ENCODE data around the gene CDK5RAP2. TPM values are rescaled to one million over a fixed set of nuclear protein-coding genes. Genes with fewer than 3 reads are reported as not detected.

Gene CDK5RAP2
- total RNA-seq, 1 experiment from 2014 or later = 56.4 TPM

DNA sequence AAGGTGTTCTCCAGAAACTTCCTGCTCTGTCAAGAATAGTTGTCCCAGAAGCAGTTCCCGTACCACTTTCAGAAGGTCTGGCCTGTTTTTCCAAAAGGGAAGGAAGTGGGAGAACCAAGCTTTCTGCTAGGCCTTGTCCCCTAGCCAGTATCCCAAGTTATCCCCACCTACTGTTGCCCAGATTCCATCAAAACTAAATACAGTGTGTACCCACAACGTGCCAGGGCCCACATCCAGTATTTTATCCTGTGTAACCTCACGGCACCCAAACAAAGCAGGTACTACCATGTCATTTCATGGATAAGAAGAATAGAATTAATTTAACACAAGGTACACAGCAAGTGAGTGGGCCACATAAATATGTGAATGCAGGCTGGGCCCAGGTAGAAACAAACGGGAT is 126.2 kb downstream of the CDK5RAP2 start:
- Histone ChIP-seq H2AK5ac (ENCODE audit: insufficient read length, low read length) (no peak overlapping the region), H3K23ac (ENCODE audit: insufficient read length, low read depth, low read length) (no peak overlapping the region), H2BK120ac (ENCODE audit: low read depth, low read length, poor library complexity, severe bottlenecking) (no peak overlapping the region), H3K56ac (ENCODE audit: insufficient read length, low read depth, low read length) (no peak overlapping the region), H2BK20ac (ENCODE audit: low read depth, low read length, poor library complexity, severe bottlenecking) (no peak overlapping the region), H3K4me2 (ENCODE audit: insufficient read depth, insufficient read length, low read length) (no peak overlapping the region), H3K14ac (ENCODE audit: insufficient read depth, low read length) (no peak overlapping the region), H2AFZ (ENCODE audit: low read length) (no peak overlapping the region), H4K20me1 (ENCODE audit: control insufficient read depth, insufficient read depth, insufficient read length) (no peaks in the 10 kb centered on the region), H2BK15ac (ENCODE audit: low read depth, low read length) (no peak overlapping the region), H3K18ac (ENCODE audit: insufficient read length, low read depth, low read length) (no peak overlapping the region), H2BK5ac (ENCODE audit: insufficient read length, low read length) (no peak overlapping the region), H3K27me3 (ENCODE audit: insufficient read depth, low read length) (no peaks in the 10 kb centered on the region), H4K8ac (replicated peaks; ENCODE audit: insufficient read length, low read depth, low read length) (no peak overlapping the region), H3K23me2 (ENCODE audit: insufficient read length, low read depth, low read length, poor library complexity, severe bottlenecking) (no peaks in the 10 kb centered on the region), H3K9me3 (ENCODE audit: control insufficient read depth, low read depth, low read length) (no peaks in the 10 kb centered on the region), H3K4me1 (ENCODE audit: insufficient read depth, low read length) (no peaks in the 10 kb centered on the region), H3K79me2 (ENCODE audit: insufficient read depth, low read length) (no peaks in the 10 kb centered on the region), H3K79me1 (ENCODE audit: insufficient read depth, low read depth, low read length, poor library complexity, severe bottlenecking) (no peaks in the 10 kb centered on the region), H3K9ac (ENCODE audit: extremely low read depth, insufficient read length, low read length) (no peak overlapping the region), H4K5ac (ENCODE audit: insufficient read length, low read depth, low read length) (no peak overlapping the region), H3K27ac (ENCODE audit: insufficient read length, low read depth, low read length) (no peak overlapping the region), H4K91ac (ENCODE audit: insufficient read length, low read depth, low read length) (no peak overlapping the region), H3T11ph (ENCODE audit: low read length) (no peak overlapping the region), H3K4ac (ENCODE audit: low read depth, low read length) (no peak overlapping the region), H2BK12ac (ENCODE audit: insufficient read length, low read depth, low read length) (no peak overlapping the region)
- H3K27ac Mint-ChIP-seq = no peak overlapping the region
- no peak overlapping the region for H3K4me3 Mint-ChIP-seq
- H3K27me3 Mint-ChIP-seq (ENCODE audit: low read depth) = no peaks in the 10 kb centered on the region
- no peak for DNase-seq
- peaks cover 9 to 14% of the 10 kb centered on the region in 2 experiments for H3K4me1 Mint-ChIP-seq
- TF ChIP-seq, protein P1, sequence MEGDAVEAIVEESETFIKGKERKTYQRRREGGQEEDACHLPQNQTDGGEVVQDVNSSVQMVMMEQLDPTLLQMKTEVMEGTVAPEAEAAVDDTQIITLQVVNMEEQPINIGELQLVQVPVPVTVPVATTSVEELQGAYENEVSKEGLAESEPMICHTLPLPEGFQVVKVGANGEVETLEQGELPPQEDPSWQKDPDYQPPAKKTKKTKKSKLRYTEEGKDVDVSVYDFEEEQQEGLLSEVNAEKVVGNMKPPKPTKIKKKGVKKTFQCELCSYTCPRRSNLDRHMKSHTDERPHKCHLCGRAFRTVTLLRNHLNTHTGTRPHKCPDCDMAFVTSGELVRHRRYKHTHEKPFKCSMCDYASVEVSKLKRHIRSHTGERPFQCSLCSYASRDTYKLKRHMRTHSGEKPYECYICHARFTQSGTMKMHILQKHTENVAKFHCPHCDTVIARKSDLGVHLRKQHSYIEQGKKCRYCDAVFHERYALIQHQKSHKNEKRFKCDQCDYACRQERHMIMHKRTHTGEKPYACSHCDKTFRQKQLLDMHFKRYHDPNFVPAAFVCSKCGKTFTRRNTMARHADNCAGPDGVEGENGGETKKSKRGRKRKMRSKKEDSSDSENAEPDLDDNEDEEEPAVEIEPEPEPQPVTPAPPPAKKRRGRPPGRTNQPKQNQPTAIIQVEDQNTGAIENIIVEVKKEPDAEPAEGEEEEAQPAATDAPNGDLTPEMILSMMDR (conservative IDR thresholded peaks at IDR 0.05) = no peak
- H3K36me3 Mint-ChIP-seq (ENCODE audit: insufficient read depth in 1 of 3, low read depth in 3 of 3) = peaks cover 17 to 46% (median 28%) of the 10 kb centered on the region in 3 experiments; a peak in 6 of 7 replicates
- no CpG with 5 or more reads among the region's 4 CpGs for WGBS (ENCODE audit: extremely low coverage, insufficient read length, low lambda C conversion rate)
- H3K9me3 Mint-ChIP-seq = no peaks in the 10 kb centered on the region

All from H9 (cell line).